GM12864 (cell line): ENCODE results near the gene P2RX6.

Experiments
- DNase-seq: peaks from one replicate; pipeline ENCODE4 v3.0.0-alpha.2; 2011; ENCODE audit warnings: low read depth
- H3K4me3 ChIP-seq: 2 replicates; pipeline ENCODE4 v1.5.1; 2011; ENCODE audit warnings: mild to moderate bottlenecking, low read depth, low read length, control low read depth
- TF ChIP-seq, protein P1 (sequence below): IDR thresholded peaks from 2 replicates; pipeline ENCODE4 v1.5.1; 2011; ENCODE audit warnings: low read depth, mild to moderate bottlenecking, moderate library complexity, low read length, control low read depth, inconsistent platforms; ENCODE audit errors: missing control alignments

The P2RX6 gene

DNA sequence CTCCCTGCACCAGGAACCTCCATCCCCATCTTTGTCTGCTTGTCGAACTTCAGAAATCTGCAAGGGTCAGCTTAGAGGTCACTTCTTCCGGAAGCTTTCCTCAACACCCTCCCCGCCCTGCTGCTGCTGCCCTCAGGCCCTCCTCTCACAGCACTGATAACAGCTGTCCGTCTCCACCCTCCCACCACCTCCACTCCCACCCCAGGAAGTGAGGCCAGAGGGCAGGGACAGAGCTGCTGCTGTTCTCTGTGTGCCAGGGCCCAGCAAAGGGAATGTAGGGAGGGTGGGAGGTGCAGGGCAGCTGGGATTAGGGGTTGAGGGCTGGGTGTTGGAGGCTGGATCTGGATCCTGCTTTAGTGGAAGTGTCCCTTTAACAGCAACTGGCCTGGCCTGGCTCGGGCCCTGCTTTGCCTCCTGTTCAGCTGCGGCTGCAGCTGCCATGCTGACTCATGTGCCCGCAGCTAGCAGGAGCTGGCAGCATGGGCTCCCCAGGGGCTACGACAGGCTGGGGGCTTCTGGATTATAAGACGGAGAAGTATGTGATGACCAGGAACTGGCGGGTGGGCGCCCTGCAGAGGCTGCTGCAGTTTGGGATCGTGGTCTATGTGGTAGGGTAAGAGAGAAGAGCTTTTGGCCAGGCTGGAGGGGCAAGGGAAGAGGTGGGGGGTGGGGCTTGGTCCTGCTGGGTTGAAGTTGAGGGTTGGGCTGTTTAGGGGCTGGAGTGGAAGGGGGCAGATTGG lies at the start of gene P2RX6:
Gene P2RX6, plus strand, starts transcription at position 440 of the 740 bp plus-strand sequence. Its CDS starts 10 bp downstream, at position 450.
- DNase-seq = no peak
- TF ChIP-seq, protein P1, sequence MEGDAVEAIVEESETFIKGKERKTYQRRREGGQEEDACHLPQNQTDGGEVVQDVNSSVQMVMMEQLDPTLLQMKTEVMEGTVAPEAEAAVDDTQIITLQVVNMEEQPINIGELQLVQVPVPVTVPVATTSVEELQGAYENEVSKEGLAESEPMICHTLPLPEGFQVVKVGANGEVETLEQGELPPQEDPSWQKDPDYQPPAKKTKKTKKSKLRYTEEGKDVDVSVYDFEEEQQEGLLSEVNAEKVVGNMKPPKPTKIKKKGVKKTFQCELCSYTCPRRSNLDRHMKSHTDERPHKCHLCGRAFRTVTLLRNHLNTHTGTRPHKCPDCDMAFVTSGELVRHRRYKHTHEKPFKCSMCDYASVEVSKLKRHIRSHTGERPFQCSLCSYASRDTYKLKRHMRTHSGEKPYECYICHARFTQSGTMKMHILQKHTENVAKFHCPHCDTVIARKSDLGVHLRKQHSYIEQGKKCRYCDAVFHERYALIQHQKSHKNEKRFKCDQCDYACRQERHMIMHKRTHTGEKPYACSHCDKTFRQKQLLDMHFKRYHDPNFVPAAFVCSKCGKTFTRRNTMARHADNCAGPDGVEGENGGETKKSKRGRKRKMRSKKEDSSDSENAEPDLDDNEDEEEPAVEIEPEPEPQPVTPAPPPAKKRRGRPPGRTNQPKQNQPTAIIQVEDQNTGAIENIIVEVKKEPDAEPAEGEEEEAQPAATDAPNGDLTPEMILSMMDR = no peak
- peak within 1 kb of the TSS; percentile 25; the same call in 1 of the 2 replicates for H3K4me3 ChIP-seq

DNA sequence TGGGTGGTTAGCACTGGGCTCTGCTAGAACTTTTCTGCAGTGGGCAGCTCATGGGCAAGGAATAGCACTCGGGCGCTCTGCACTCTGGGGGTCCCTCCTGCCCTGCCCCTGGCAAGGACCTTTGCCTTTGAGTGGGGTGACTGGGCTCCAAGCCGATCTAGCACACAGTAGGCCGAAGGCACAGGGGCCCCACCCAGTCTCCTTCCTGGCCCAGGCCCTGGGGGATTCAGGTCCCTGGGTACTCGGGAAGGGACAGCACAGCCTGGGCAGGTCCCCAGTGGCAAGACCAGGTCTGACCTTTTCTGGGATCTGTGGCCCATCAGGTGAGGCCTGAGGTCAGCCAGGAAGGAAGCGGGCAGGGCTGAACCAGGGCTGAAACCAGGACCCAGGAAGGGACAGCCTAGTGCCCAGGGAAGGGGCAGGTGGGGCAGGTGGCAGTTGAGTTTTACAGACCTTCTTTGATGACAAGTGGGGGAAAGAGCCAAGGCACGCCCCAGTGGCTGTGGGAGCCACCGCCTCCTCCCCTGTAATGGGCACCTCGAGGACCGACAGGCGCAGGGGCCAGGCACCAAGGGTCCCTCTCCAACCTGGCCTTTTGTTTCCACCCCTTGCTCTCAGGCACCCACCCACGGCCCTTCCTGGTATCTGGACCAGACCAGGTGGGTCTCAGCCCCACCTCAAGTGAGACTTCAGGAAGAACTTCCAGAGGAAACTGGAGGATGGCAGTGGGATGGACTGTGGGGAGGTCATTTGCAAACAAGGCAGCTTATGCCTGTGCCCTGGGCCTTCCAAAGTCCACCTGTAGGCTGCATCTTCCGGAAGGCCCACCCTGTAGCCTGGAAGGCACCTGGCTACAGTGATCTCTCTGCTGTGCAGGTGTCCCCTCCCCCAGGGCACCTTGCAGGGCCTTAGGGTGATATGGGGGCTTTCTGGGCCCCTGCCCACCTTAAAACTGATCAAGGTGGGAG lies 48.8 kb upstream of the P2RX6 start:
- no peak overlapping the region for H3K4me3 ChIP-seq
- no peak for DNase-seq
- TF ChIP-seq, protein P1 = no peak

DNA sequence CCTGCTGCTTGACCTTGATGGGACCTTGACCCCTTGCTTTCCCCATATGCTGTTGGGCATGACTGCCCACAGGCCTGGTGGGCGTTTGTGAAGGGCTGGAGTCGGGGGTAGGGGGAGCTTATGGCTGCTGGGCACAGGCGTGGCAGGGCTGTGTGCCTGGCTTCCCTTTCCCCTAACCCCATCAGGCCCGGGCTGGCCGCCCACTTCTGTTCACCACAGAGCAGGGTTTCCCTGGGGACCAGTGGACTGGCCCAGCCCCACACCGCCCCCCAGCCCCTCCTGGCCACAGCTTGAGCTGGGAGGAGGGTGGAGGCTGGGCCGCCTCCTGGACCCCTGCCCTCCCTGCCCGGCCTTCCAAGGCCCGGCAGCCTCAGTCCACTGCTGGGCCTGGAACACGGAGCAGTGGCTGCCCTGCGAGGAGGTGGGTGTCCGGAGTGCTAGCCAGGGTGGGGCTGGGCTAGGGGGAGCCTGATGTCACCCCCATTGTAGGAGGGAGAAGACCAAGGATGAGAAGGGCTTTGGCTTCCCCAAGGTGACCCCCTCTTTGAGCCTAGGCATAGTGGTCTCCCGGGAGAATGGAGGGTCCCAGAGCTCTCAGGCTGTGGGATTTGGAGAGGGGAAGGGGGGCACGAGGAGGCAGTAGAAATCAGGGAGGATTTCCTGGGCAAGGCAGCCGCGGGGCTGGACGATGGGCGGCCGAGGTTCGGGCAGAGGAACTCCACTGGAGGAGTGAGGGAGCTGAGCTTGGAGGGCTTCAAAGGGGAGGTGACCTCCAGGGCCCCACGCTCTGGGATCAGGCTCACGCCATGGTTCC lies 47.9 kb upstream of the P2RX6 start, which contains the start of gene AIFM3:
Gene AIFM3, plus strand, starts transcription at position 373 of the 814 bp plus-strand sequence. CDS start 690 bp downstream, outside the sequence.
- H3K4me3 ChIP-seq = no peak within 1 kb of the TSS

DNA sequence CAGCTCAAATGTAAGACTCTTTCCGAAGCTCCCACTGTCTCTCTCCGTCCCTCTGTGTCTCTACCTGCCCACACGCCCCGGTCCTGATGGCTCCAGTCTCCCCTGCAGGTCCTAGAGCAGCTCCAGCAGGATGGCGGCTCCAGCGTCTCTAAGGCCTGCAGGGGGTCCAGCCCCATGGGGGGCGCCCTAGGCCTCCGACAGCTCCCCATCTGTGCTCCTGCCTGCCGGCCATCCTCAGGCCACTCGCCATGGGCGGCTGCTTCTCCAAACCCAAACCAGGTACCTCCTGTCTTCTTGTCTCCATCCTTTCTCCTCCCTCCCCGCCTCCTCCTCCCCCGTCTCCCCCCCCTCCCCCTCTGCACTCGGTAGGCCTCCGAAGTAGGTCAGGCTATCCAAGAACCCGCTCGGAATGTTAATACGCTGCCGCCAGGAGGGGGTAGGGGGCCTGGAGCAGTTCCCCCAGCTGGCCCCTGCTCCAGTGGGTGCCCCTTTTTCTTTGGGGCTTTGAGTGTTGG lies 47.2 kb upstream of the P2RX6 start:
- no peak overlapping the region for H3K4me3 ChIP-seq
- no peak for DNase-seq
- TF ChIP-seq, protein P1 = no peak

More for the DNA sequence above, 47.9 kb upstream of the P2RX6 start, which contains the start of gene AIFM3:
- no peak for DNase-seq
- TF ChIP-seq, protein P1 = no peak

DNA sequence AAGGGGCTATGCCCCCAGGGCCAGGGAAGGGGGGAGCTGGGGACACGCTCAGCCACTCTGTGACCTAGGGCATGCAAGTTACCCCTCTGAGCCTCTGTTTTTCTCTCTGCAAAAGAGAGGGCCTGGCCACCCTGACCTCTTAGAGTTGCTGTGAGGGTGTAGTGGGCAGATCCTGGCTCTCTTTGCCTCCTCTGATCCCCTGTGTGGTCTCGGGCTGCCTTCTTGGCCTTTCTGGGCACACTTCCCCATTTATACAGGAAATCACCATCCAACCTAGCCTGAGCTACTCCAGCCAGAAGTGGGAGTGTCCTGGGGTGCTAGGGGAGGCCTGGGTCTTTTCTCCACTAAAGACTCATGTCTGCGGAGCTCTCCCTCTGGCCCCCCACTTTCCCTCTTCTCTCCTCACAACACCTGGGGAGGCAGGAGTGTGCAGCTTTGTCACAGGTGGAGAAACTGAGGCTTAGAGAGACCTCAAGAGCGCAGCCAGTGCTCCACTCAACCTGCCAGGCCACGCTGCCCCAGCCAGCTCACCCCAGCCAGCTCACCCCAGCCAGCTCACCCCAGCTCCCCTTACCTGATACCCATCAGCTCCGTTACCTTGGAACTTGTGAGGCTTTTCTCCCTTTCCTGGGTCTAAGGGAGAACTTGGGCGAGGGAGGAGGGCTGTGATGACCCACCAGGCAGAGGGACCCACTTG lies 46.5 kb upstream of the P2RX6 start:
- H3K4me3 ChIP-seq = no peak overlapping the region
- TF ChIP-seq, protein P1 = no peak
- no peak for DNase-seq
